ENCODE results near the gene HDAC5.
"Not testable (repeated sequence)": the region's sequence is repeated elsewhere in the genome, so short reads cannot be mapped to it uniquely, and the experiment has no call there.

Gene HDAC5

DNA sequence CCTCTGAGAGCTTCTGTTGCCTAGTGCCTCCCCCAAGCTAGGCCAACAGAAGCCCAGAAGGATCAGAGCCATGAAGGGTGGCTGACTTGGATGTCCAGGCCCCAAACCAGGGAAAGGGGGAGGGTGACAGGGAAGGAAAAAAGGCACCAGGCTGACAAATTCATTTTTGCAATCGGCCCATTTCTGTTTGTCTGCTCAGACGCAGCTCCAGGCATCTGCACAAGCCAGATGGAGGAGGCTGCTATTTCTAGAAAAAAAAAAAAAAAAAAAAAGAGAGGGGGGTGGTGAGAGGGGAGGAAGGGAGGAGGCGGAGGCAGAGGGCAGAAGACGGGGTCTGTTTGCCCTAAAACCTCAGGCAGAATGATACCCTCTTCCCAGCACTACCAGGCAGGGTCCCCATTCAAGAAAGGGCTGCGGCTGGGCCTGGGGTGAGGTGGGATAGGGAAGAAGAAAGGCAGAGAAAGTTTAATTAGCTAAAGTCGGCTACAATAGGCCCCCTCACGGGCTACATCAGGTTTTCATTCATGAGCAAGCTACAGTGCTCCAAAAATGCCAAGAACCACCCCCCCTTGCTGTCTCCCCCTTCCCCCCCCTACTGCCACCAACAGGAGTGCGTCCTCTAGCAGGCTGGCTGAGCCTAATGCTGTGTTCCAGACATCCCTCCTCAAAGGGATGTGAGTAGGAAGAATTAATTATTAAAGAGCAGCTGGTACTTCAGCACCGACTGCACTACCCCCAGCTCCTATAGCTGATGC, 2.4 kb downstream of the HDAC5 start:
- no peak overlapping the region for H3K4me2 ChIP-seq (ENCODE audit: low read length)
- H3K27ac ChIP-seq (ENCODE audit: low read depth, low read length, poor library complexity, severe bottlenecking) = no peak overlapping the region
- no peaks in the 10 kb centered on the region for H3K9me3 ChIP-seq (ENCODE audit: low read length)
- no peaks in the 10 kb centered on the region for H3K27me3 ChIP-seq (ENCODE audit: insufficient read depth, low read length)
- H3K79me2 ChIP-seq (ENCODE audit: insufficient read depth, low read length) = no peaks in the 10 kb centered on the region
- H2AFZ ChIP-seq (ENCODE audit: low read length) = no peak overlapping the region
- H3K4me3 ChIP-seq (ENCODE audit: low read depth, low read length, poor library complexity, severe bottlenecking) = no peak overlapping the region
- no peaks in the 10 kb centered on the region for H3K9me2 ChIP-seq (ENCODE audit: low read depth, low read length)
- no peaks in the 10 kb centered on the region for H3K36me3 ChIP-seq (ENCODE audit: insufficient read depth, low read length)
- no peak overlapping the region for H3K9ac ChIP-seq (ENCODE audit: low read length)
- peaks cover 12% of the 10 kb centered on the region for H3K4me1 ChIP-seq (ENCODE audit: insufficient read depth, low read length, severe bottlenecking)
- TF ChIP-seq EZH2 (IDR thresholded peaks at IDR 0.05; ENCODE audit: borderline replicate concordance, low read length) = no peak
- TF ChIP-seq, protein P1, sequence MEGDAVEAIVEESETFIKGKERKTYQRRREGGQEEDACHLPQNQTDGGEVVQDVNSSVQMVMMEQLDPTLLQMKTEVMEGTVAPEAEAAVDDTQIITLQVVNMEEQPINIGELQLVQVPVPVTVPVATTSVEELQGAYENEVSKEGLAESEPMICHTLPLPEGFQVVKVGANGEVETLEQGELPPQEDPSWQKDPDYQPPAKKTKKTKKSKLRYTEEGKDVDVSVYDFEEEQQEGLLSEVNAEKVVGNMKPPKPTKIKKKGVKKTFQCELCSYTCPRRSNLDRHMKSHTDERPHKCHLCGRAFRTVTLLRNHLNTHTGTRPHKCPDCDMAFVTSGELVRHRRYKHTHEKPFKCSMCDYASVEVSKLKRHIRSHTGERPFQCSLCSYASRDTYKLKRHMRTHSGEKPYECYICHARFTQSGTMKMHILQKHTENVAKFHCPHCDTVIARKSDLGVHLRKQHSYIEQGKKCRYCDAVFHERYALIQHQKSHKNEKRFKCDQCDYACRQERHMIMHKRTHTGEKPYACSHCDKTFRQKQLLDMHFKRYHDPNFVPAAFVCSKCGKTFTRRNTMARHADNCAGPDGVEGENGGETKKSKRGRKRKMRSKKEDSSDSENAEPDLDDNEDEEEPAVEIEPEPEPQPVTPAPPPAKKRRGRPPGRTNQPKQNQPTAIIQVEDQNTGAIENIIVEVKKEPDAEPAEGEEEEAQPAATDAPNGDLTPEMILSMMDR (IDR thresholded peaks at IDR 0.05; ENCODE audit: low read length) = no peak
- no peaks in the 10 kb centered on the region for H3F3A ChIP-seq (ENCODE audit: insufficient read depth, low read length)
- no peaks in the 10 kb centered on the region for H4K20me1 ChIP-seq (ENCODE audit: insufficient read depth, low read length)

DNA sequence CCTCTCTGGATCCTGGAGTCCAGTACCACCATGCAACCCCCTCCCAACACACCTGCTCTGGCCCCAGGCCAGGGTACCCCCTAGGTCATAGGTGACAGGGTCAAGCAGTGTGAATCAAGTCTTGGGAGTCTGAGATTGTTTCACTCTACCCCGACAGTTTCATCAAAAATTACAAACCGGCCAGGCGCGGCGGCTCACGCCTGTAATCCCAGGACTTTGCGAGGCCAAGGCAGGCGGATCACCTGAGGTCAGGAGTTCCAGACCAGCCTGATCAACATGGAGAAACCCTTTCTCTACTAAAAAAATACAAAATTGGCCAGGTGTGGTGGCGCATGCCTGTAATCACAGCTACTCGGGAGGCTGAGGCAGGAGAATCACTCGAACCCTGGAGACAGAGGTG, 3.2 kb downstream of the HDAC5 start:
- H3K9me3 ChIP-seq (ENCODE audit: low read length); H3K27ac ChIP-seq (ENCODE audit: low read depth, low read length, poor library complexity, severe bottlenecking); H3K79me2 ChIP-seq (ENCODE audit: insufficient read depth, low read length); H3K4me3 ChIP-seq (ENCODE audit: low read depth, low read length, poor library complexity, severe bottlenecking); H3K9ac ChIP-seq (ENCODE audit: low read length); H3K4me2 ChIP-seq (ENCODE audit: low read length); H2AFZ ChIP-seq (ENCODE audit: low read length); H3F3A ChIP-seq (ENCODE audit: insufficient read depth, low read length); H4K20me1 ChIP-seq (ENCODE audit: insufficient read depth, low read length); H3K27me3 ChIP-seq (ENCODE audit: insufficient read depth, low read length); H3K36me3 ChIP-seq (ENCODE audit: insufficient read depth, low read length); H3K9me2 ChIP-seq (ENCODE audit: low read depth, low read length): not testable (repeated sequence)
- peaks cover 12% of the 10 kb centered on the region for H3K4me1 ChIP-seq (ENCODE audit: insufficient read depth, low read length, severe bottlenecking)

DNA sequence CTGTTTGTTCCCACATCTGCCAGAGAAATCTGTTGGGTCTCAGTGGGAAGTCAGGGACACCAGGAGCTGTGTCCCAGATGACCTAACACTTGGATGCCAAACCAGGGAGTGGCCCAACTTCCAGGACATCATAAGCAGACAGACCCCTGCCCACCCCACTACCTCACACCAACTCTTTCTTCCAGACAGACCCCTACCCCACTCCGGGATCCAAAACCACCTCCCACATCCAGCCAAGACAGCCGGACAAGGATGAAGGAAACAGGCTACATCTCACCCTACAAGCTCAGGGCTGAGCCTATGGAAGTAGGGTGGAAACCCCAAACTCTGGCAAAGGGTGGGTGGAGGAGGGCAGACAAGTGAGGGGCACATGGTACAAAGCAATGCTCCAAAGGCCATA, 3.6 kb downstream of the HDAC5 start:
- no peak overlapping the region for H3K4me2 ChIP-seq (ENCODE audit: low read length)
- TF ChIP-seq, protein P1 (IDR thresholded peaks at IDR 0.05; ENCODE audit: low read length) = no peak
- TF ChIP-seq EZH2 (IDR thresholded peaks at IDR 0.05; ENCODE audit: borderline replicate concordance, low read length) = no peak
- H3K4me3 ChIP-seq (ENCODE audit: low read depth, low read length, poor library complexity, severe bottlenecking) = no peak overlapping the region
- no peaks in the 10 kb centered on the region for H3K79me2 ChIP-seq (ENCODE audit: insufficient read depth, low read length)
- peaks cover 12% of the 10 kb centered on the region for H3K4me1 ChIP-seq (ENCODE audit: insufficient read depth, low read length, severe bottlenecking)
- H3K27ac ChIP-seq (ENCODE audit: low read depth, low read length, poor library complexity, severe bottlenecking) = no peak overlapping the region
- H3F3A ChIP-seq (ENCODE audit: insufficient read depth, low read length) = no peaks in the 10 kb centered on the region
- H3K36me3 ChIP-seq (ENCODE audit: insufficient read depth, low read length) = no peaks in the 10 kb centered on the region
- no peaks in the 10 kb centered on the region for H3K27me3 ChIP-seq (ENCODE audit: insufficient read depth, low read length)
- no peaks in the 10 kb centered on the region for H4K20me1 ChIP-seq (ENCODE audit: insufficient read depth, low read length)
- no peak overlapping the region for H3K9ac ChIP-seq (ENCODE audit: low read length)
- H2AFZ ChIP-seq (ENCODE audit: low read length) = no peak overlapping the region
- H3K9me2 ChIP-seq (ENCODE audit: low read depth, low read length) = no peaks in the 10 kb centered on the region
- no peaks in the 10 kb centered on the region for H3K9me3 ChIP-seq (ENCODE audit: low read length)

DNA sequence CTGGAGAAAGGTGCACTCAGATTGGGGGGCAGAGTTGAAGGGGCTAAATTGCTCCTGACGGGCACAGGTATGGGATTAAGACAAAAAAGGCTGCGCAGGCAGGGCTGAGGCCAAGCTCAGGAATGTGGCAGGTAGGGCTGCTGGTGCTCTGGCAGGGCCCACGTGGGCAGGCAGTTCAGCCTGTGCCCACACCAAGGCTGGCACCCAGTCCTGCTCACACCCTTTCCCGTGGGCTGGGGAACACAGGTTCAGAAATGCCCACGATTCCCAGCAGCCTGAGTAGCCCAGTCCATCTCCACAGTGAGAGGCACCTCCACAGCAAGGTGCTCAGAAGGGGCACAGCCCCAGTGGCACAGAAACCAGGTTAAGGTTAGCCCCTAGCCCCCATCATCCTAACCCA, 4.4 kb downstream of the HDAC5 start:
- Histone ChIP-seq H3K36me3 (ENCODE audit: insufficient read depth, low read length) (no peaks in the 10 kb centered on the region), H3F3A (ENCODE audit: insufficient read depth, low read length) (no peaks in the 10 kb centered on the region), H3K27me3 (ENCODE audit: insufficient read depth, low read length) (no peaks in the 10 kb centered on the region), H3K4me2 (ENCODE audit: low read length) (no peak overlapping the region), H3K9me3 (ENCODE audit: low read length) (no peaks in the 10 kb centered on the region), H3K9ac (ENCODE audit: low read length) (no peak overlapping the region), H2AFZ (ENCODE audit: low read length) (no peak overlapping the region), H3K79me2 (ENCODE audit: insufficient read depth, low read length) (no peaks in the 10 kb centered on the region), H3K4me1 (ENCODE audit: insufficient read depth, low read length, severe bottlenecking) (peaks cover 8% of the 10 kb centered on the region), H3K4me3 (ENCODE audit: low read depth, low read length, poor library complexity, severe bottlenecking) (no peak overlapping the region), H3K9me2 (ENCODE audit: low read depth, low read length) (no peaks in the 10 kb centered on the region), H4K20me1 (ENCODE audit: insufficient read depth, low read length) (no peaks in the 10 kb centered on the region), H3K27ac (ENCODE audit: low read depth, low read length, poor library complexity, severe bottlenecking) (no peak overlapping the region)
- TF ChIP-seq, protein P1 (IDR thresholded peaks at IDR 0.05; ENCODE audit: low read length) = no peak
- no peak for TF ChIP-seq EZH2 (IDR thresholded peaks at IDR 0.05; ENCODE audit: borderline replicate concordance, low read length)

Measured in OCI-LY1 (cell line).